Upper lobe of left lung (tissue), 6 donors: ENCODE results near the gene CARS2. TPM values are rescaled to one million over a fixed set of nuclear protein-coding genes. Genes with fewer than 3 reads are reported as not detected.

ENCODE experiments used
- ATAC-seq, 2 donors: fragments of 200-7000 bp; cut with Tn5 transposase; one replicate each; pipeline ENCODE4 v1.9.1; 2022; ENCODE audit warnings: mild to moderate bottlenecking in 2 of 2, moderate library complexity in 2 of 2; ENCODE audit not compliant: low FRiP score in 2 of 2
- DNase-seq, 2 donors: peaks; one replicate each; pipeline ENCODE4 v3.0.0-alpha.2; 2019 to 2020
- H3K27ac ChIP-seq, 4 donors: fragments of 200-600 bp; sonication (generic); one replicate each; pipeline ENCODE4 v1.5.1; 2016 to 2019
- H3K27me3 ChIP-seq, 4 donors: fragments of 200-600 bp; sonication (generic); one replicate each; pipeline ENCODE4 v1.5.1; 2017 to 2019
- H3K36me3 ChIP-seq, 4 donors: fragments of 200-600 bp; sonication (generic); one replicate each; pipeline ENCODE4 v1.5.1; 2016 to 2019
- H3K4me1 ChIP-seq, 4 donors: fragments of 200-600 bp; sonication (generic); one replicate each; pipeline ENCODE4 v1.5.1; 2018 to 2019
- H3K4me3 ChIP-seq, 4 donors: fragments of 200-600 bp; sonication (generic); one replicate each; pipeline ENCODE4 v1.5.1; 2017 to 2019; ENCODE audit warnings: mild to moderate bottlenecking in 2 of 4, moderate library complexity in 1 of 4
- H3K9me3 ChIP-seq, 4 donors: fragments of 200-600 bp; sonication (generic); one replicate each; pipeline ENCODE4 v1.5.1; 2018 to 2019
- EP300 ChIP-seq, 4 donors: sonication (generic); formaldehyde crosslinking; IDR thresholded peaks; one replicate each; pipeline ENCODE4 v1.5.1; 2017; ENCODE audit warnings: antibody characterized with exemption in 4 of 4, control low read depth in 2 of 4
- POLR2A ChIP-seq, 4 donors: fragments of 450-650 bp; IDR thresholded peaks; one replicate each; pipeline ENCODE4 v1.5.1; 2016 to 2017; ENCODE audit warnings: antibody characterized with exemption in 4 of 4, mild to moderate bottlenecking in 2 of 4
- POLR2AphosphoS5 ChIP-seq, 2 donors: sonication (generic); formaldehyde crosslinking; IDR thresholded peaks; one replicate each; pipeline ENCODE4 v1.5.1; 2017; ENCODE audit warnings: antibody characterized with exemption in 2 of 2
- WGBS, 2 donors: methylation state at CpG; one replicate each; pipeline ENCODE4 v1.1.5; 2017 to 2018; 5-methylcytosine and 5-hydroxymethylcytosine counted together
- total RNA-seq, 6 donors: library from RNA; depleted of rRNA in 4 of 6; stranded (reverse); fragments of >200 nt in 4 of 6; gene quantifications; one replicate each; pipeline versions ENCODE4 v1.1.0 to v1.2.1, GENCODE V29; 2016 to 2021
- TF ChIP-seq, protein P1 (sequence below), 6 experiments: fragments of 450-650 bp in 4 of 6; fragments of 200-600 bp in 2 of 6; sonication (generic) in 2 of 6; IDR thresholded peaks; one replicate each; pipeline ENCODE4 v1.5.1; 2016 to 2019; ENCODE audit warnings: antibody characterized with exemption in 6 of 6
- donor health status: DM: no; HTN: no; CAD: no; lungs with moderate emphysema.
- donor health status: DM: no; HTN: yes; CAD: no; lungs with severe emphysema.

The CARS2 gene
- total RNA-seq, 6 donors from 2014 or later = 53.2 to 107 (median 63.0) TPM

DNA sequence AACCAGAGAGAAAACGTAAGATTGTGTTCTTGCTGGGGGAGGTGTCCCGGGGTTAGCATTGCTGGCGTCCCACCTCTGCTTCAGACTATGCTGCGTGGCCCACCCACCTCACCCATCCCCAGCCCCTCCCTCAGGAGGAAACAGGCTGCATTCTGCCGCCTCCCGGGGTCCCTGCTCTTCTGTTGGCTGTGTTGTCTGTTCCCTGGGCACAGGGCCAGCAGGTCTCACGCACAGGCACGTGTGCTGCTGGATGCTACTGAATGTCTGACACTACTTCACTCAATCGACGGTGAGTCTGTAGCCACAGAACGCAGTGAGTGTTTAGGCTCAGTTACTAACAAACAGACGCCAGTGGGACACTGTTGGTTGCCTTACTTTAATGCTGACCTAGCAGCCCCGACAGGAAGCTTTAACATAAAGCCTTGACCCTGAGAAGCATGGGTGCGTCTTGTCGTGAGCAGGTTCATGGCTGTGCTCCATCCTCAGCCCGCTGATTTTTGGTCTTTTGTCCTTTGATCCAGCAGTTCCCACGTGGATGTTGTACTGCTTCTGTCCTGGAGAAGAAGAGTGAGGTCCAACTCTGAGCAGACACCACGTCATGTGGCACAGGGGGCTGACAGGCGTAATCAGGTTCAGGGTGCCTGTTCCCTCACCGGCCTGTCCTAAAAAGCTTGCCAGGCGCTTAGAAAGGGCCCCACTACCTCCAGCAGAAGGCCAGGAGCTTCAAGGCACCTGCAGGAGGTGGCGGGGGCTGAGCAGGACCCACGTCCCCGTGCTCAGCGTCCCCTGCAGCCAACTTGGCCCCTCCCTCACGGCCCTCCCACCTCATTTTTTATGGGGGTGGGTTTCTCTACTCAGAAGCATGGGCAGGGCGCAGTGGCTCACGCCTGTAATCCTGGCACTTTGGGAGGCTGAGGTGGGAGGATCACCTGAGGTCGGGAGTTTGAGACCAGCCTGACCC is 64.6 kb downstream of the CARS2 start:
- WGBS, 2 donors = 80 to 91% methylated on average over 21 to 29 of the region's 29 CpGs
- no peak for ATAC-seq

DNA sequence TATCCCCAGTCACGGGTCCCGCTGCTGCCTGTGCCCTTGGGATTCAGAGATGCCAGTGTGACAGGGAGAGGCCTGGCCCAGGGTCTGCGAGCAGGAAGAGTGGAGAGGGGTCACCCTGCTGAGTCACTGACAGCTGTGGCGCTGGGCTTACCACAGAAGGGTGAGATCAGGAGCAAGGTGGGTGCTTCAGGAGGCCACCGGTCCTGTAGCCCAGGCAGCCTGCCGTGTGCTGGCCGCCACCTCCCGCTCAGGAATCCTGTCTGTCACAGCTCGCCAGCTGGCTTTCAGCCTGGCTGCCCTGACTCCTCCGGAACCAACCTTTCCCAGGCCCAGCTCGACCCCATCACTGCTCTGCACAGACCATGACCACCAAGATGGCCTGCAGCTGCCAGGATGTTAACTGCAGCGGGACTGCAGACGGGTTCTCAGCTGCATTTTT is 65.3 kb downstream of the CARS2 start:
- H3K4me1 ChIP-seq = peaks cover 0 to 7% (median 4%) of the 10 kb centered on the region in 4 donors
- TF ChIP-seq EP300 (IDR thresholded peaks at IDR 0.05) = no peak
- DNase-seq (no peak), ATAC-seq (no peak)
- no peaks in the 10 kb centered on the region for H3K9me3 ChIP-seq
- 80 to 83% methylated on average over 12 of the region's 13 CpGs for WGBS, 2 donors
- peaks cover 14 to 98% (median 80%) of the 10 kb centered on the region in 4 donors for H3K36me3 ChIP-seq
- peak overlapping the region in 1 of 4 donors; percentile 8 for H3K27ac ChIP-seq
- no peak overlapping the region for H3K4me3 ChIP-seq
- no peaks in the 10 kb centered on the region for H3K27me3 ChIP-seq

More for the DNA sequence above, 64.6 kb downstream of the CARS2 start:
- Histone ChIP-seq H3K4me3 (no peak overlapping the region), H3K36me3 (peaks cover 14 to 98% (median 76%) of the 10 kb centered on the region in 4 donors), H3K4me1 (peaks cover 0 to 7% (median 4%) of the 10 kb centered on the region in 4 donors), H3K9me3 (no peaks in the 10 kb centered on the region), H3K27me3 (no peaks in the 10 kb centered on the region), H3K27ac (peak overlapping the region in 1 of 4 donors; percentile 8)
- TF ChIP-seq POLR2AphosphoS5 (IDR thresholded peaks at IDR 0.05) (no peak), EP300 (IDR thresholded peaks at IDR 0.05) (no peak), POLR2A (IDR thresholded peaks at IDR 0.05) (no peak)
- TF ChIP-seq, protein P1, sequence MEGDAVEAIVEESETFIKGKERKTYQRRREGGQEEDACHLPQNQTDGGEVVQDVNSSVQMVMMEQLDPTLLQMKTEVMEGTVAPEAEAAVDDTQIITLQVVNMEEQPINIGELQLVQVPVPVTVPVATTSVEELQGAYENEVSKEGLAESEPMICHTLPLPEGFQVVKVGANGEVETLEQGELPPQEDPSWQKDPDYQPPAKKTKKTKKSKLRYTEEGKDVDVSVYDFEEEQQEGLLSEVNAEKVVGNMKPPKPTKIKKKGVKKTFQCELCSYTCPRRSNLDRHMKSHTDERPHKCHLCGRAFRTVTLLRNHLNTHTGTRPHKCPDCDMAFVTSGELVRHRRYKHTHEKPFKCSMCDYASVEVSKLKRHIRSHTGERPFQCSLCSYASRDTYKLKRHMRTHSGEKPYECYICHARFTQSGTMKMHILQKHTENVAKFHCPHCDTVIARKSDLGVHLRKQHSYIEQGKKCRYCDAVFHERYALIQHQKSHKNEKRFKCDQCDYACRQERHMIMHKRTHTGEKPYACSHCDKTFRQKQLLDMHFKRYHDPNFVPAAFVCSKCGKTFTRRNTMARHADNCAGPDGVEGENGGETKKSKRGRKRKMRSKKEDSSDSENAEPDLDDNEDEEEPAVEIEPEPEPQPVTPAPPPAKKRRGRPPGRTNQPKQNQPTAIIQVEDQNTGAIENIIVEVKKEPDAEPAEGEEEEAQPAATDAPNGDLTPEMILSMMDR (IDR thresholded peaks at IDR 0.05) = no peak
- no peak for DNase-seq

DNA sequence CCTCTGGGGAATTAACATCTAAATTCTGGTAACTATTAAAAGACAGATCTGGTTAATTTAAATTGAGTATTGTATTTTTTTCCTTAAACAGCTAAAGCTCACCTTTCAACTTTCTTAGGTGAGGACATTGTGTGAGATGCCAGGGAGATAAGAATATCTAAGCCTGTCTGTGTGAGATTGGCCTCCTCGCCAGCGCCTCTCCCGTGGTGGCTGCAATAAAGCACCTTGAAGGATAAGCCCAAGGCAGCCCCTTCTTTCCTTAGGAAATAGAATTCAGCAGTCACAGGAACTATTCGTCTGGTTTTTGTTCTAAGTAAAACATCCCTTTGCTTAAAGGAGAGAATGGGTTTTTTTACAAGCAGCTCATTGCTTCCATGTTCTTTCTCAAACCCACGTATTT is 66.0 kb downstream of the CARS2 start:
- ATAC-seq (no peak), DNase-seq (no peak)
- Histone ChIP-seq H3K9me3 (no peaks in the 10 kb centered on the region), H3K27me3 (no peaks in the 10 kb centered on the region), H3K4me1 (peaks cover 0 to 3% (median 2%) of the 10 kb centered on the region in 4 donors), H3K27ac (peak overlapping the region in 1 of 4 donors; percentile 8), H3K36me3 (peaks cover 14 to 100% (median 84%) of the 10 kb centered on the region in 4 donors), H3K4me3 (no peak overlapping the region)
- no peak for TF ChIP-seq POLR2AphosphoS5 (IDR thresholded peaks at IDR 0.05)
- TF ChIP-seq POLR2A (IDR thresholded peaks at IDR 0.05) = no peak
- TF ChIP-seq EP300 (IDR thresholded peaks at IDR 0.05) = no peak
- TF ChIP-seq, protein P1 (IDR thresholded peaks at IDR 0.05) = no peak
- 85 to 86% methylated on average over 5 of the region's 5 CpGs for WGBS, 2 donors

DNA sequence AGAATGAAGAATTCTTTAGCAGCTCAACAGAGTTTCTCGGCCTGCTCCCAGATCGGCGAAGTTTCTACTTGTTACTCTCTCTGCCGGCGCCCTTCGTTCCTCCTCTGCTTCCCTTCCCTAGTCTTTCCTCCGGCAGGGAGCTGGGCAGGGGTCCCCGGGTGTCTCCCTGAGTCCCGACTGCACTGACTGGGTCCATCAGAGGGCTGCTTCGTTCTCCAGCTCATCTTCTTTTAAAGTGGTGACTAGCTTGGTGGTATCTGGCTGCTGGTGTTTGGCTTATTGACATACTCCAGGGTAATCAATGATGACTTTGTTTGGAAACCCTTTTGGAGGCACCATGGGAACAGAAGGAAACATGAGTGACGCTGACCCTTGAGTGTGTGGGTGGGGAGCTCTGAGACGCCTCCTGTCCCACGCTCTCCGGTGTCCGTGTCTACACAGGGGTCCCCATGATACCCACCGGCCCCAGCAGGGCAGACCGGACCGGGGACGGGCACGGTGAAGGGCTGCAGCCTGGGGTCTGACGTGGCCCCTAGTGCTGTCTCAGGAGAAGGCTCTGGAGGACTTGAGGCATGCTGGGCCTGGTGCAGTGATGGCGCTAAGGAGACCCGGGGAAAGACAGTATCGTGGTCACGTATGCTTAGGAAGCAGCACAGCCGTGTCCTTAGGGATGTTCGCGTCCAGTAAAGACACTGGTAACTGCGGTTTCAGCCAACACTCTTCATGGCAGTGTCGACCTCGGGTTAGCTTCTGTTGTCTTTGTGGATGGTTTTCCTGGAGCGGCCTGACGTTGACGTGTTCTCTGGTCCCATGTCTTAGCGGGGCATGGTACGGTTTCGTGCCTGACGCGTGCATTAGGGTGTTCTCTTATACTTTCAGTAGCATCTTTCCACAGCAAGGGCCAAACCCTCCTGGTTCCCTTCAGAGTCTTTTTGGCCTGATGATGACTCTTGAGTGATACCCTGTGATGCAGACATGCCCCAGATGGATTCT is 66.8 kb downstream of the CARS2 start:
- 94% methylated on average over 29 to 35 of the region's 39 CpGs for WGBS, 2 donors
- ATAC-seq = no peak
- peaks cover 14 to 98% (median 87%) of the 10 kb centered on the region in 4 donors for H3K36me3 ChIP-seq

More for the DNA sequence above, 66.8 kb downstream of the CARS2 start:
- Histone ChIP-seq H3K4me1 (no peaks in the 10 kb centered on the region), H3K4me3 (no peak overlapping the region), H3K9me3 (no peaks in the 10 kb centered on the region), H3K27ac (no peak overlapping the region), H3K27me3 (no peaks in the 10 kb centered on the region)
- TF ChIP-seq EP300 (IDR thresholded peaks at IDR 0.05) = no peak
- no peak for TF ChIP-seq POLR2AphosphoS5 (IDR thresholded peaks at IDR 0.05)
- TF ChIP-seq, protein P1 (IDR thresholded peaks at IDR 0.05) = no peak
- no peak for TF ChIP-seq POLR2A (IDR thresholded peaks at IDR 0.05)
- no peak for DNase-seq
